ENCODE data around the gene DPH2.

DNA sequence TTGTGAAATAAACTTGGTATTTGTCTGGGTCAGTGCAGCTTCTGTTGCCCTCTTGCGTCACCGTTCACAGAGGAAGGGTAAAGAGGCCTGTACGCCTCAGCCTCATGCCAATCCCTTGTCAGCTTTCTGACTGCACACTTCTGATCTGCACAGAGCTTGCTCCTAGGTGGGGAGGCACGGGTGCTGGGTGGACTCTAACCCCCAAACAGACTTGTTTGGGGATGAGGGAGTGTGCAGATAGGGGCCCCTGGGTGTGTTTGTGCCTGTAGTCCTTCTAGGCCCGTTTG lies 8.4 kb downstream of the DPH2 start:
- TF ChIP-seq, protein P1, sequence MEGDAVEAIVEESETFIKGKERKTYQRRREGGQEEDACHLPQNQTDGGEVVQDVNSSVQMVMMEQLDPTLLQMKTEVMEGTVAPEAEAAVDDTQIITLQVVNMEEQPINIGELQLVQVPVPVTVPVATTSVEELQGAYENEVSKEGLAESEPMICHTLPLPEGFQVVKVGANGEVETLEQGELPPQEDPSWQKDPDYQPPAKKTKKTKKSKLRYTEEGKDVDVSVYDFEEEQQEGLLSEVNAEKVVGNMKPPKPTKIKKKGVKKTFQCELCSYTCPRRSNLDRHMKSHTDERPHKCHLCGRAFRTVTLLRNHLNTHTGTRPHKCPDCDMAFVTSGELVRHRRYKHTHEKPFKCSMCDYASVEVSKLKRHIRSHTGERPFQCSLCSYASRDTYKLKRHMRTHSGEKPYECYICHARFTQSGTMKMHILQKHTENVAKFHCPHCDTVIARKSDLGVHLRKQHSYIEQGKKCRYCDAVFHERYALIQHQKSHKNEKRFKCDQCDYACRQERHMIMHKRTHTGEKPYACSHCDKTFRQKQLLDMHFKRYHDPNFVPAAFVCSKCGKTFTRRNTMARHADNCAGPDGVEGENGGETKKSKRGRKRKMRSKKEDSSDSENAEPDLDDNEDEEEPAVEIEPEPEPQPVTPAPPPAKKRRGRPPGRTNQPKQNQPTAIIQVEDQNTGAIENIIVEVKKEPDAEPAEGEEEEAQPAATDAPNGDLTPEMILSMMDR (conservative IDR thresholded peaks at IDR 0.05 in 1 of 2, IDR thresholded peaks at IDR 0.05 in 1 of 2; ENCODE audit: extremely low read depth in 1 of 2, insufficient read depth in 1 of 2, low read depth in 1 of 2, low read length in 2 of 2), result no peak
- no peak for TF ChIP-seq EZH2 (IDR thresholded peaks at IDR 0.05; ENCODE audit: borderline replicate concordance, low read length)

All from mammary epithelial cell (primary cell).